Measurements from ENCODE around the gene REP15. TPM values are rescaled to one million over a fixed set of nuclear protein-coding genes. Genes with fewer than 3 reads are reported as not detected.

Gene REP15
- total and polyA plus RNA-seq, 12 donors: 3.2 to 10.6 (median 5.9) TPM

DNA sequence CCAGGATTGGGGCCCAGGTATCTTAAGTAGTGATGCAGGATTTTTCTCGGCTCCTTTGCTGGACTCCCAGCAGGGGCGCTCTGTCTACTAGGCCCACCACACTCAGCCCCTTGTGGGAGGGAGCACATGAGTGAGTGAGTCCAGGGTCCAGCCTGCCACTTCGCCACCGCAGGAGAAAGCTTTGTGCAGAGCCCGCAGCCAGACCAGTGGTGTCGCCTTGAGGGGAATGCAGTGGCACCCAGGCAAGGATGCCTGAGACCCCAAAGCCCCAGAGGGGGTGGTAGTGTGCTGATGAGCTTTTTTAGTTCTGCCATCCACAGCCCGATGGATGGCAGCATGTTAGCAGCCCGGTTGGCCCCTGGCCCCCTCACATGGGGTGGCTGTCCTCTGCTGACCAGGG is 9.0 kb downstream of the REP15 start:
- Histone ChIP-seq H3K9me3 (no peaks in the 10 kb centered on the region), H3K4me1 (peaks cover 0 to 16% (median 0%) of the 10 kb centered on the region in 9 donors), H3K27ac (no peak overlapping the region), H3K36me3 (no peaks in the 10 kb centered on the region), H3K4me3 (no peak overlapping the region), H3K27me3 (no peaks in the 10 kb centered on the region)
- no peak for DNase-seq
- no peak for ATAC-seq
- intact Hi-C loops (cut with DNase I): loop anchor here in 2 of 10 donors (10.0 kb wide), 2 partner anchors 370 to 680 kb away; partner anchors contain the start of genes BMAL2 (in 1 of the 2) and MED21 (in 1 of the 2)
- WGBS, 2 donors: 82 to 92% methylated on average over 8 of the region's 8 CpGs
- TF ChIP-seq, protein P1, sequence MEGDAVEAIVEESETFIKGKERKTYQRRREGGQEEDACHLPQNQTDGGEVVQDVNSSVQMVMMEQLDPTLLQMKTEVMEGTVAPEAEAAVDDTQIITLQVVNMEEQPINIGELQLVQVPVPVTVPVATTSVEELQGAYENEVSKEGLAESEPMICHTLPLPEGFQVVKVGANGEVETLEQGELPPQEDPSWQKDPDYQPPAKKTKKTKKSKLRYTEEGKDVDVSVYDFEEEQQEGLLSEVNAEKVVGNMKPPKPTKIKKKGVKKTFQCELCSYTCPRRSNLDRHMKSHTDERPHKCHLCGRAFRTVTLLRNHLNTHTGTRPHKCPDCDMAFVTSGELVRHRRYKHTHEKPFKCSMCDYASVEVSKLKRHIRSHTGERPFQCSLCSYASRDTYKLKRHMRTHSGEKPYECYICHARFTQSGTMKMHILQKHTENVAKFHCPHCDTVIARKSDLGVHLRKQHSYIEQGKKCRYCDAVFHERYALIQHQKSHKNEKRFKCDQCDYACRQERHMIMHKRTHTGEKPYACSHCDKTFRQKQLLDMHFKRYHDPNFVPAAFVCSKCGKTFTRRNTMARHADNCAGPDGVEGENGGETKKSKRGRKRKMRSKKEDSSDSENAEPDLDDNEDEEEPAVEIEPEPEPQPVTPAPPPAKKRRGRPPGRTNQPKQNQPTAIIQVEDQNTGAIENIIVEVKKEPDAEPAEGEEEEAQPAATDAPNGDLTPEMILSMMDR (IDR thresholded peaks at IDR 0.05): no peak

DNA sequence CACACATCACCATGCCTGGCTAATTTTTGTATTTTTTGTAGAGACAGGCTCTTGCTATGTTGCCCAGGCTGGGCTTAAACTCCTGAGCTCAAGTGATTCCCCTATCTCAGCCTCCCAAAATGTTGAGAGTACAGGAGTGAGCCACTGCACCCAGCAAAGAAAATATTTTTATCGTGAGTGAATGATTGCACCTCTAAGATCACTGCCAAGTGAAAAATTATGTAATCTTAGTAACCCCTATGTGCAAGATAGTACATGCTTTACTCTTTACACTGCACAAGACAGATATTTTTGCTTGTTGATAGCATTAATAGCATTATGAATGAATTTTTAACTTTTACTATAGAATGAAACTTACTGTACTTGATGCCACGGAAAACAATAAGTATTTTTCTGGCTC is 11.0 kb downstream of the REP15 start:
- H3K36me3 ChIP-seq: no peaks in the 10 kb centered on the region
- H3K4me3 ChIP-seq: no peak overlapping the region
- no peaks in the 10 kb centered on the region for H3K9me3 ChIP-seq
- DNase-seq (no peak), ATAC-seq (no peak)
- no peaks in the 10 kb centered on the region for H3K27me3 ChIP-seq
- TF ChIP-seq, protein P1 (IDR thresholded peaks at IDR 0.05): no peak
- peaks cover 0 to 27% (median 11%) of the 10 kb centered on the region in 9 donors for H3K4me1 ChIP-seq
- no peak overlapping the region for H3K27ac ChIP-seq
- intact Hi-C loops (cut with DNase I): loop anchor here in 2 of 10 donors (10.0 kb wide), 2 partner anchors 372 to 682 kb away; partner anchors contain the start of genes BMAL2 (in 1 of the 2) and MED21 (in 1 of the 2)
- 82 to 84% methylated on average over 2 of the region's 2 CpGs for WGBS, 2 donors

DNA sequence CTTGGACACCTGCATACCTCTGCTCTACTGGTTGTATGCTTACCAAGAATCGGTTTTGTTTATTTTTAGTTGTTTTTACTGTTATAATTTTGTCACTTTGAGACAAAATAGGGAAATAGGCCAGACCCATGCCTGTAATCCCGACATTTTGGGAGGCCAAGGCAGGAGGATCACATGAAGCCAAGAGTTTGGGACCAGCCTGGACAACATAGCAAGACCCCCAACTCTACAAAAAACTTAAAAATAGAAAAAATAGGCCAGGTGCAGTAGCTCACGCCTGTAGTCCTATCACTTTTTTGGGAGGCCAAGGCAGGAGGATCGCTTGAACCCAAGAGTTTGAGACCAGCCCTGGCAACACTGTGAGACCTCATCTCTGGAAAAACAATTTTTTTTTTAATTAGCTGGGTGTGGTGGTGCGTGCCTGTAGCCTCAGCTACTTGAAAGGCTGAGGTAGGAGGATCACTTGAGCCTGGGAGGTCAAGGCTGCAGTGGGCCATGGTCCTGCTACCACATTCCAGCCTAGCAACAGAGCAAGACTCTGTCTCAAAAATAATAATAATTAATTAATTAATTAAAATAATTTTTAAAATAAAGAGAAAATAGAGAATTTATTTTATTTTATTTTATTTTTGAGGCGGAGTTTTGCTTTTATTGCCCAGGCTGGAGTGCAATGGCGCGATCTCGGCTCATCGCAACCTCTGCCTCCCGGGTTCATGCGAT is 13.1 kb downstream of the REP15 start:
- TF ChIP-seq, protein P1 (IDR thresholded peaks at IDR 0.05): no peak
- DNase-seq: no peak
- peak overlapping the region in 9 of 10 donors; percentile 62 to 98 (median 87) for H3K4me3 ChIP-seq
- peaks cover 0 to 26% (median 17%) of the 10 kb centered on the region in 9 donors for H3K4me1 ChIP-seq
- H3K27ac ChIP-seq: peak overlapping the region in 8 of 10 donors; percentile 77 to 90 (median 86)
- no peaks in the 10 kb centered on the region for H3K27me3 ChIP-seq
- H3K9me3 ChIP-seq: no peaks in the 10 kb centered on the region
- ATAC-seq: no peak
- H3K36me3 ChIP-seq: peaks cover 0 to 12% (median 0%) of the 10 kb centered on the region in 9 donors
- WGBS, 2 donors: 82 to 84% methylated on average over 12 of the region's 12 CpGs
- intact Hi-C loops (cut with DNase I): loop anchor here in 2 of 10 donors (10.0 kb wide), 2 partner anchors 375 to 685 kb away; partner anchors contain the start of genes BMAL2 (in 1 of the 2) and MED21 (in 1 of the 2)

DNA sequence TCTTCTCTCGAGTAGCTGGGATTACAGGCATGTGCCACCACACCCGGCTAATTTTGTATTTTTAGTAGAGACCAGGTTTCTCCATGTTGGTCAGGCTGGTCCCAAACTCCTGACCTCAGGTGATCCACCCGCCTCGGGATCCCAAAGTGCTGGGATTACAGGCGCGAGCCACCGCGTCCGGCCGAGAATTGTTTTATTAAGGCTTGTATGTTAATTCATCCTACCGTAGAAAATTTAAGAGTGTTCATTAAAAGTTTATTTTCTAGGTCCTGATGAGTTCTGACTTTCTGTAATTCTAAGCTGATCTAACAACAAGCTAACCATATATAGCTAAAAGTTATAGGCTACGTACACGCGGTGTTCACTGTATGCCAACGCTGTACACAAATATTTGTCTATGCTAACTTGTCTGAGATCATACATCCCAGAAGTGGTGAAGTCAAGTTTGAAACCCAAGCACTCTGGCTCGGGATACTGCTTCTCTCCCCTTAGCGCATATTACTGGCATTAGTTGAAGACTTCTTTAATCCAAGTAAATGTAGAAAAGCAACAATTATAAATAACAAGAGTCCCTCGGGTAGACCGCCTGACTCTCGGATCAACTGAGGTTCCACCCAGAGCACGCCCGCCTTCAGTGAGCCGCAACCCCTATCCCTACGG is 13.8 kb downstream of the REP15 start:
- intact Hi-C loops (cut with DNase I): loop anchor here in 2 of 10 donors (10.0 kb wide), 2 partner anchors 375 to 685 kb away; partner anchors contain the start of genes BMAL2 (in 1 of the 2) and MED21 (in 1 of the 2)
- H3K4me3 ChIP-seq: peak overlapping the region; percentile 62 to 98 (median 87)
- H3K36me3 ChIP-seq: peaks cover 0 to 16% (median 0%) of the 10 kb centered on the region in 9 donors
- DNase-seq (no peak), ATAC-seq (peak; percentile 23 to 61 (median 49))
- no peaks in the 10 kb centered on the region for H3K9me3 ChIP-seq
- WGBS, 2 donors: 18 to 20% methylated on average over 24 of the region's 24 CpGs
- no peaks in the 10 kb centered on the region for H3K27me3 ChIP-seq
- H3K4me1 ChIP-seq: peaks cover 0 to 26% (median 17%) of the 10 kb centered on the region in 9 donors
- TF ChIP-seq, protein P1 (IDR thresholded peaks at IDR 0.05): no peak
- peak overlapping the region; percentile 30 to 90 (median 82) for H3K27ac ChIP-seq
